H9 (cell line): ENCODE measurements around the gene SMIM9. TPM values are rescaled to one million over a fixed set of nuclear protein-coding genes. Genes with fewer than 3 reads are reported as not detected.

Experiments
- DNase-seq: peaks from one replicate; pipeline ENCODE4 v3.0.0-alpha.2; 2017
- H2AFZ ChIP-seq: one replicate; pipeline ENCODE4 v1.6.1; 2013; ENCODE audit warnings: mild to moderate bottlenecking, low read length, control low read depth, moderate library complexity
- H2AK5ac ChIP-seq: 2 replicates; pipeline ENCODE4 v1.6.1; 2013; ENCODE audit warnings: low read length, control low read depth, mixed read lengths; ENCODE audit not compliant: insufficient read length
- H2BK120ac ChIP-seq: one replicate; pipeline ENCODE4 v1.6.1; 2013; ENCODE audit warnings: low read depth, mild to moderate bottlenecking, low read length, control low read depth, inconsistent platforms; ENCODE audit not compliant: poor library complexity, severe bottlenecking
- H2BK12ac ChIP-seq: 2 replicates; pipeline ENCODE4 v1.6.1; 2013; ENCODE audit warnings: low read length, control low read depth, mixed read lengths, low read depth; ENCODE audit not compliant: insufficient read length
- H2BK15ac ChIP-seq: 2 replicates; pipeline ENCODE4 v1.6.1; 2013; ENCODE audit warnings: low read depth, low read length, control low read depth
- H2BK20ac ChIP-seq: one replicate; pipeline ENCODE4 v1.6.1; 2013; ENCODE audit warnings: low read depth, mild to moderate bottlenecking, low read length, control low read depth, inconsistent platforms; ENCODE audit not compliant: poor library complexity, severe bottlenecking
- H2BK5ac ChIP-seq: 2 replicates; pipeline ENCODE4 v1.6.1; 2013; ENCODE audit warnings: low read length, control low read depth, mixed read lengths; ENCODE audit not compliant: insufficient read length
- H3K14ac ChIP-seq: 2 replicates; pipeline ENCODE4 v1.6.1; 2013; ENCODE audit warnings: low read length, control low read depth; ENCODE audit not compliant: insufficient read depth
- H3K18ac ChIP-seq: 2 replicates; pipeline ENCODE4 v1.6.1; 2013; ENCODE audit warnings: low read depth, mild to moderate bottlenecking, mixed read lengths, low read length, control low read depth; ENCODE audit not compliant: insufficient read length
- H3K23ac ChIP-seq: 2 replicates; pipeline ENCODE4 v1.6.1; 2013; ENCODE audit warnings: low read length, control low read depth, mixed read lengths, low read depth; ENCODE audit not compliant: insufficient read length
- H3K23me2 ChIP-seq: 2 replicates; pipeline ENCODE4 v1.6.1; 2013; ENCODE audit warnings: low read depth, mild to moderate bottlenecking, mixed read lengths, low read length, control low read depth; ENCODE audit not compliant: insufficient read length, poor library complexity, severe bottlenecking
- H3K27ac ChIP-seq: 2 replicates; pipeline ENCODE4 v1.5.1; 2013; ENCODE audit warnings: low read length, control low read depth, mixed read lengths, low read depth; ENCODE audit not compliant: insufficient read length
- H3K27me3 ChIP-seq: 2 replicates; pipeline ENCODE4 v1.6.1; 2013; ENCODE audit warnings: low read length, control low read depth, inconsistent platforms; ENCODE audit not compliant: insufficient read depth
- H3K4ac ChIP-seq: 2 replicates; pipeline ENCODE4 v1.6.1; 2013; ENCODE audit warnings: low read depth, mild to moderate bottlenecking, control low read depth, inconsistent platforms, low read length, moderate library complexity
- H3K4me1 ChIP-seq: 2 replicates; pipeline ENCODE4 v1.6.1; 2013; ENCODE audit warnings: low read length, control low read depth, inconsistent platforms; ENCODE audit not compliant: insufficient read depth
- H3K4me2 ChIP-seq: 2 replicates; pipeline ENCODE4 v1.6.1; 2013; ENCODE audit warnings: low read length, control low read depth, mixed read lengths; ENCODE audit not compliant: insufficient read length, insufficient read depth
- H3K56ac ChIP-seq: 2 replicates; pipeline ENCODE4 v1.6.1; 2013; ENCODE audit warnings: low read depth, mild to moderate bottlenecking, mixed read lengths, low read length, control low read depth; ENCODE audit not compliant: insufficient read length
- H3K79me1 ChIP-seq: 2 replicates; pipeline ENCODE4 v1.6.1; 2013; ENCODE audit warnings: low read depth, mild to moderate bottlenecking, moderate library complexity, low read length, control low read depth, inconsistent platforms; ENCODE audit not compliant: insufficient read depth, poor library complexity, severe bottlenecking
- H3K79me2 ChIP-seq: 2 replicates; pipeline ENCODE4 v1.6.1; 2013; ENCODE audit warnings: low read length, control low read depth, inconsistent platforms; ENCODE audit not compliant: insufficient read depth
- H3K9ac ChIP-seq: 2 replicates; pipeline ENCODE4 v1.6.1; 2013; ENCODE audit warnings: low read length, control low read depth, mixed read lengths; ENCODE audit not compliant: insufficient read length; ENCODE audit errors: extremely low read depth
- H3K9me3 ChIP-seq: one replicate; pipeline ENCODE4 v1.6.1; 2013; ENCODE audit warnings: low read depth, low read length, inconsistent platforms; ENCODE audit not compliant: control insufficient read depth
- H3T11ph ChIP-seq: one replicate; pipeline ENCODE4 v1.6.1; 2013; ENCODE audit warnings: mild to moderate bottlenecking, low read length, control low read depth, inconsistent platforms
- H4K20me1 ChIP-seq: one replicate; pipeline ENCODE4 v1.6.1; 2013; ENCODE audit not compliant: control insufficient read depth, insufficient read length, insufficient read depth
- H4K5ac ChIP-seq: 2 replicates; pipeline ENCODE4 v1.6.1; 2013; ENCODE audit warnings: low read depth, mild to moderate bottlenecking, mixed read lengths, low read length, control low read depth; ENCODE audit not compliant: insufficient read length
- H4K8ac ChIP-seq: replicated peaks from 2 replicates; pipeline ENCODE4 v1.6.1; 2013; ENCODE audit warnings: low read length, control low read depth, mixed read lengths, low read depth; ENCODE audit not compliant: insufficient read length
- H4K91ac ChIP-seq: 2 replicates; pipeline ENCODE4 v1.6.1; 2013; ENCODE audit warnings: low read depth, mild to moderate bottlenecking, moderate library complexity, mixed read lengths, low read length, control low read depth; ENCODE audit not compliant: insufficient read length
- H3K27ac Mint-ChIP-seq, 3 experiments: 2 replicates in 2 of 3; 3 replicates in 1 of 3; pipeline ENCODE4 v1.8.0; 2020 to 2021; ENCODE audit warnings: mixed read lengths in 3 of 3, mild to moderate bottlenecking in 1 of 3, moderate library complexity in 1 of 3
- H3K27me3 Mint-ChIP-seq: 2 replicates; pipeline ENCODE4 v1.8.0; 2021; ENCODE audit warnings: low read depth, mild to moderate bottlenecking, moderate library complexity, mixed read lengths
- H3K36me3 Mint-ChIP-seq, 3 experiments: 2 replicates in 2 of 3; 3 replicates in 1 of 3; pipeline ENCODE4 v1.8.0; 2020 to 2021; ENCODE audit warnings: low read depth in 3 of 3, mixed read lengths in 3 of 3; ENCODE audit not compliant: insufficient read depth in 1 of 3
- H3K4me1 Mint-ChIP-seq, 2 experiments: 2 replicates each; pipeline ENCODE4 v1.8.0; 2020; ENCODE audit warnings: mixed read lengths in 2 of 2
- H3K4me3 Mint-ChIP-seq, 2 experiments: 2 replicates in 1 of 2; 3 replicates in 1 of 2; pipeline ENCODE4 v1.8.0; 2020 to 2021; ENCODE audit warnings: mild to moderate bottlenecking in 2 of 2, mixed read lengths in 2 of 2, moderate library complexity in 1 of 2
- H3K9me3 Mint-ChIP-seq, 2 experiments: 2 replicates in 1 of 2; 3 replicates in 1 of 2; pipeline ENCODE4 v1.8.0; 2020; ENCODE audit warnings: mild to moderate bottlenecking in 2 of 2, mixed read lengths in 2 of 2, moderate library complexity in 1 of 2
- CTCF ChIP-seq: fragments of 200-600 bp; sonication (generic); conservative IDR thresholded peaks from 3 replicates; pipeline ENCODE4 v1.8.0; 2021; ENCODE audit warnings: antibody characterized with exemption, mild to moderate bottlenecking
- WGBS: extraction: QIAGEN DNeasy Blood & Tissue Kit; methylation state at CpG from one replicate; pipeline ENCODE4 v1.1.7; 2013; ENCODE audit warnings: missing lambda C conversion rate, low lambda C conversion rate, mixed read lengths; ENCODE audit not compliant: insufficient read length; ENCODE audit errors: extremely low coverage; 5-methylcytosine and 5-hydroxymethylcytosine counted together
- total RNA-seq: library from RNA; stranded (reverse); gene quantifications from 2 replicates; pipeline ENCODE4 v1.2.1, GENCODE V29; 2021

Gene SMIM9
- total RNA-seq, 1 experiment from 2014 or later: not detected

- H3K4ac ChIP-seq: no peak overlapping the region
- Mint-ChIP-seq H3K27ac (no peak overlapping the region), H3K36me3 (peaks cover 5 to 48% (median 13%) of the 10 kb centered on the region in 3 experiments; a peak in 6 of 7 replicates), H3K4me1 (peaks cover 9 to 14% of the 10 kb centered on the region in 2 experiments; a peak in 3 of 4 replicates), H3K27me3 (no peaks in the 10 kb centered on the region), H3K4me3 (no peak overlapping the region), H3K9me3 (peaks cover 76% of the 10 kb centered on the region in 2 experiments)
- H2BK15ac ChIP-seq: no peak overlapping the region
- no peak overlapping the region for H3K9ac ChIP-seq
- H3K79me2 ChIP-seq: no peaks in the 10 kb centered on the region
- no peak overlapping the region for H3K4me2 ChIP-seq
- H3K56ac ChIP-seq: no peak overlapping the region
- H3K18ac ChIP-seq: no peak overlapping the region
- H3K4me1 ChIP-seq: no peaks in the 10 kb centered on the region
- H3K79me1 ChIP-seq: no peaks in the 10 kb centered on the region
- H2AK5ac ChIP-seq: no peak overlapping the region
- H2BK120ac ChIP-seq: no peak overlapping the region
- no peaks in the 10 kb centered on the region for H3K23me2 ChIP-seq
- H4K91ac ChIP-seq: no peak overlapping the region
- no peak overlapping the region for H2BK5ac ChIP-seq
- TF ChIP-seq CTCF: no peak
- H3T11ph ChIP-seq: no peak overlapping the region
- H4K5ac ChIP-seq: no peak overlapping the region
- WGBS: no CpG with 5 or more reads among the region's 6 CpGs
- H4K20me1 ChIP-seq: no peaks in the 10 kb centered on the region
- no peak overlapping the region for H2BK12ac ChIP-seq
- H4K8ac ChIP-seq: no peak overlapping the region
- no peak overlapping the region for H2AFZ ChIP-seq
- no peak for DNase-seq
- H3K9me3 ChIP-seq: peaks cover 44% of the 10 kb centered on the region
- no peak overlapping the region for H2BK20ac ChIP-seq
- H3K23ac ChIP-seq: no peak overlapping the region
- no peak overlapping the region for H3K14ac ChIP-seq
- no peak overlapping the region for H3K27ac ChIP-seq
- no peaks in the 10 kb centered on the region for H3K27me3 ChIP-seq
These were observed 48.7 kb downstream of the SMIM9 start for GRCh38 chrX:154785716-154786115.
